Right ventricle myocardium superior (tissue), 1 donor: Measurements from ENCODE around the gene SLC23A1. TPM values are rescaled to one million over a fixed set of nuclear protein-coding genes. Genes with fewer than 3 reads are reported as not detected.
A peak's percentile ranks its signal among the peaks of the same experiment; 100 is the strongest.
"Not testable (repeated sequence)": the region's sequence is repeated elsewhere in the genome, so short reads cannot be mapped to it uniquely, and the experiment has no call there.

Experiments
- ATAC-seq: fragments of 200-7000 bp; cut with Tn5 transposase; one replicate; pipeline ENCODE4 v1.9.1; 2020; ENCODE audit warnings: mild to moderate bottlenecking; ENCODE audit not compliant: poor library complexity
- DNase-seq: peaks from one replicate; pipeline ENCODE4 v3.0.0-alpha.2; 2020
- intact Hi-C: fragments of 100-400 bp; cut with DNase I; formaldehyde crosslinking; loops from one replicate; pipeline ENCODE4 v1.11.2; 2022
- total RNA-seq: library from RNA; stranded (reverse); fragmentation: NEBNext Ultra II Directional; extraction: Animal tissue kit (Norgen Biotek cat#: 25700); gene quantifications from one replicate; pipeline ENCODE4 v1.2.1, GENCODE V29; 2021
- donor health status: DM: no; HTN: yes; CAD: no; lungs with severe emphysema.

SLC23A1 gene
- total RNA-seq, 1 donor from 2014 or later = not detected

- DNase-seq (no peak), ATAC-seq (no peak)
- intact Hi-C loops = loop anchor here (10.0 kb wide), 1 partner anchor 116 kb away; the partner anchor contains the start of gene MATR3
Measured at GRCh38 chr5:139410121-139410992, 27.3 kb upstream of the SLC23A1 start.

DNA sequence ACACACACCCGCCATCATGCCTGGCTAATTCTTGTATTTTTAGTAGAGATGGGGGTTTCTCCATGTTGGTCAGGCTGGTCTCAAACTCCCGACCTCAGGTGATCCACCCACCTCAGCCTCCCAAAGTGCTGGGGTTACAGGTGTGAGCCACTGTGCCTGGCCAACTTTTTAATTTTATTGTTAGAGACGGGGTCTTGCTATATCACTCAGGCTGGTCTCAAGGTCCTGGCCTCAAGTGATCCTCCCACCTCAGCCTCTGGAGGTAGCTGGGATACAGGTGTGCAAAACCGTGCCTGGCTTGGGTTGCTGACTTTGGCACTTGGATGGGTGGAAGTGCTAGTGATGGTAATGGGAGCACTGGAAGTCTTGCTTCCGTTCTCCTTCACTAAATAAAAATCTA, 26.0 kb upstream of the SLC23A1 start:
- DNase-seq, intact Hi-C loops, ATAC-seq: not testable (repeated sequence)

GRCh38 chr5:139408191-139408590, 25.1 kb upstream of the SLC23A1 start:
- ATAC-seq = no peak
- intact Hi-C loops = no loop called here
- DNase-seq = no peak

GRCh38 chr5:139407517-139407916, 24.4 kb upstream of the SLC23A1 start:
- ATAC-seq (no peak), DNase-seq (no peak)
- intact Hi-C loops = no loop called here

DNA sequence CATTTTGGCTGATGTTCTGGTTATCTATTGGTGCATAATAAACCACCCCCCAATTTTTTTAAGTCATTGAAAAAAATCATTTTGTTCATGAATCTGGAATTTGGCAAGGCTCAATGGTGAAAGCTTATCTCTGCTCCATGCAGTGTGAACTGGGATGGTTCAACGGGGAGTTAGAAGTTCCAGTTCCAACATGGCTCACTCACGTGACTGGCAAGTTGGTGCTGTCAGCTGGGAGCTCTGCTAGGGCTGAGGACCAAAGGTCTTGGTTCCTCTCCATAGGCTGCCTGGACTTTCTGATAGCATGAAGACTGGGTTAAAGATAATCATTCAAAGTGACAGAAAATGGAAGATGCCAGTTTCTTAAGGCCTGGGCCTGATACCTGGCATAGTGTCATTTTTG, 23.9 kb upstream of the SLC23A1 start:
- intact Hi-C loops = no loop called here
- DNase-seq (no peak), ATAC-seq (no peak)

DNA sequence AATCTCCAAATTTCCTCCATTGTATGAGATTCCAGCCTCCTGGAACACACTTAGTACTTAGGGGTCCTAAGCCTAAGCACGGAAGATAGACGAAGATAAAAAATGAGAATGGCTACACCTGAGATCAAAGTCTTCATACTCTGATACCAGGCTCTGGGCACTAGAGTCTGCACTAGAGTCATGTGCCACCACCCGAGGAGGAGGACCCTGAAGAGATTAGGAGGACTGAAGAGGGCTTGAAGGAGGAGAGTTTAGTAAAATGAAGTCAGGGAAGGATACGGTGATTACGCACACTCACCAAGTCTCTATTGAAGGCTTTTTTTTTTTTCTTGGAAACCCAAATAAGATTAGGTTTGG, 21.4 kb upstream of the SLC23A1 start:
- intact Hi-C loops = no loop called here
- DNase-seq (no peak), ATAC-seq (no peak)

DNA sequence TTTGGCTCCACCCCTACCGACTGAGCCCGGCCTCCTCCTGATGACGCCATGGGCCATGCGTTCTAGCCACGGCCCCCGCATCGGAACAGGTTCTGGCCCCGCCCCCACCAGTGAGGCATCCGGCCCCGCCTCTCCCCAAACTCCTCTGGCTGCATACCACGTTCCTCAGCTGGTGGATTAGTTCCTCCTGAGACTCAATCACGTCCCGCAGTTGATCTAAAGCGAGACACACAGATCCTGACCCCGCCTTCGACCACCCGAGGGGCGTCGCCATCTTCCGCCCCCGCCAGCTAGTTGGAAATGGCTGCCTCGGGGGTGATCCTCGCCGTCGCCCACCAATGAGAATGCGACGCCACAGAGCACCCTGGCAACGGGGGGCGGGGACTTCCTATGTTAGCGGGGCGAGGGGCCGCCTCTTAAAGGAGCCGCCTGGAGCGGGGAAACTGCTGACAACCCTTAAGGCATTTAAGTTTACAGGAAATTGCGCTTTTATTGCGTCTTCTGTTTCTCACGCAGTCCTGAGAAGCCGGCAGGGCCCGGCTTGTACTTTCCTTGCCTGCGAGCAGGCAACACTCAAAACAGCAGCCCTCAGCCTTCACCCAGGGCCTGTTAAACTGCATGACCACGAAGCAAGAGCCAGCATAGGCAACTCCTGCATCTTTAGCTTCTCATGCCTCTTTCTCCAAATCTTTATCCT, 20.8 kb upstream of the SLC23A1 start, which contains the start of gene SPATA24:
Gene SPATA24 (minus strand): TSS at position 303 of the 697 bp plus-strand sequence. CDS start 29 bp downstream, at position 274.
- peak; percentile 99 for DNase-seq
- intact Hi-C loops = no loop called here
- ATAC-seq = peak; percentile 97

DNA sequence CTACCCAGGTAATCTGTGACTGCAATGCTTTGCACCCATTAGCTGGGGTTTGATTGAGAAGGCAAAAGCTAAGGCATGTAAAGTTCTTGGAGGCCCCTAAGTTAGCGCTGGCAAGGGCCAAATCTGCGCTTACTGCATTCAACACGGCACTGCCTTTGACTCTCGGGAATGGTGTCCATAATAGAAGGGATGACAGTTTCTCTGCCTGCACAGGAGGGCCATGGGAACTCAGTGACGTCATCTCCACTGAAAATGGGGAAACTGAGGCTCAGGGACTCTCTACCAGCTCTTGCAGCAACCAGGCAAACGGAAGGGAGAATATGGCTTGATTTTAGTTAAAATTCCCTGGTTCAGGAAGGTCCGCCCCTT, 20.3 kb upstream of the SLC23A1 start:
- intact Hi-C loops = no loop called here
- DNase-seq (no peak), ATAC-seq (peak; percentile 7)

DNA sequence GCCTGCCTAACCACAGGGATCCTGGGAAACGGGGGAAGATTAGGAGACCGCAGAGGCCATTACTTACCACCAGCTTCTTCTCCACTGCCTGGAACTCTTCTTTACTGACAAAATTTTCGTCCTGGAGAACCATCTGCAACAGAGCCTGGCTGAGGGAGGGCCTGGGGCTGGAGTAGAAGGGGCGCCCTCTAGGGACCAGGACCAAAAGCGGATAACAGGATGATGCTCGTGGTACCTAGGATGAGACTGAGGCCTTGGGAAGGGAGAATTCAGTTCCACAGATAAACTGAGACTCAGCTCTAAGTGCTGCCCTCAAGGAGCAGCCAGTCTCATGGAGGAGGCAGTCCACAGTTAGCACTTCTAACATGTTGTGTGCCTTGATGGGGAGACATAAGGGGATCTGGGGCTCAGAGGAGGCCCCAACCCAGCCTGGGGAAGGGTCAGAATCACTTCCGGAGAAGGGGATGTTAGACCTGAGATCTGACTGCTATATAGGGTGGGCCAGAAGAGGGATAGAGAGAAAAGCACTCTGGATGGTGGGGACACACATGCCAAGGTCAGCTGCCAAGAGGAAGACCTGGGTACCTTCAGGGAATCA, 19.6 kb upstream of the SLC23A1 start:
- peak; percentile 35 for DNase-seq

DNA sequence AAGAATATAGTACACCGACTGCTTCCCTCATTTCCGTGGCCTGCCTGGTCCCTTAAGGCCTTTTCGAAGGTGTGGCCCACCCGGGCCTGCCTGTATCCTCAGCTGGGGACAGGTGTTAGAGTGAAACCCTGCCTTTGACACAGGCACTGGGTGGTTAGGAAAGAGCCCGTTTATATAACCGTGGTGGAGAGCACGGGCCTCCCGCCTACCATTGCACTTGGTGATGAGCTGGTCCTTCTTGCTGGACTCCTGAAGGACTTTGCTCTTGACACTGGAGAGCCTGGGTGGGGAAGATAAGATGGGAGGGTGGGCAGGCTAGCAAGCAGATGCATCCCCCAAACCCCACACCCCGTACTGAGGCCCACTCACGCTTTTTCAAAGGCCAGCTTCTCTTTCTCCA, 18.4 kb upstream of the SLC23A1 start:
- DNase-seq (peak; percentile 28), ATAC-seq (no peak)
- intact Hi-C loops = no loop called here

More for the DNA sequence above, 19.6 kb upstream of the SLC23A1 start:
- intact Hi-C loops = no loop called here
- ATAC-seq = no peak

- ATAC-seq (no peak), DNase-seq (no peak)
- intact Hi-C loops = no loop called here
Measured at GRCh38 chr5:139399501-139400121, 16.5 kb upstream of the SLC23A1 start.

DNA sequence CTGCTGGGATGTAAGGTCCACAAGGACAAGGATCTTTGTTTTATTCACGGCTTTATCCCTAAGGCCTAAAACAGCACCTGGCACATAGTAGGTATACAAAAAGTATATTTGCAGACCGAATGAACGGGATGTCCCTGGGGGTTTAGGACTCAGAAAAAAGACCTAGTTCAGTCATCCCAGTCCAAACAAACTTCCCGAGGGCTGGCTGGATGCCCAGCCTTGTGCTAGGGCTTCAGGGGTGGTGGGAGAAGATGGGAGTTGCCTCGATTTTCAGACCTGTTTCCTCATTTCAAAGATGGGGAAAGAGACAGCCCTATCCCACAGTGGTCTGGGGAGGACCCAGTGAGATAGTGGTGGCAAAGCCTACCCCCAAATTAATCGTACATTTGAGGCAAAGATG, 14.8 kb upstream of the SLC23A1 start:
- ATAC-seq (no peak), DNase-seq (no peak)
- intact Hi-C loops = no loop called here

- no peak for DNase-seq
- intact Hi-C loops = no loop called here
- no peak for ATAC-seq
Measured at GRCh38 chr5:139396691-139397090, 13.6 kb upstream of the SLC23A1 start.

GRCh38 chr5:139395844-139396640, 12.9 kb upstream of the SLC23A1 start:
- no peak for DNase-seq
- intact Hi-C loops = no loop called here
- peak; percentile 19 for ATAC-seq

- ATAC-seq = peak; percentile 79
- intact Hi-C loops = no loop called here
- peak; percentile 78 for DNase-seq
Measured at GRCh38 chr5:139394654-139395566, 11.8 kb upstream of the SLC23A1 start, which contains the start of gene PROB1. PROB1 (minus strand) TSS chr5:139395104; CDS start chr5:139395081, 23 bp downstream.

DNA sequence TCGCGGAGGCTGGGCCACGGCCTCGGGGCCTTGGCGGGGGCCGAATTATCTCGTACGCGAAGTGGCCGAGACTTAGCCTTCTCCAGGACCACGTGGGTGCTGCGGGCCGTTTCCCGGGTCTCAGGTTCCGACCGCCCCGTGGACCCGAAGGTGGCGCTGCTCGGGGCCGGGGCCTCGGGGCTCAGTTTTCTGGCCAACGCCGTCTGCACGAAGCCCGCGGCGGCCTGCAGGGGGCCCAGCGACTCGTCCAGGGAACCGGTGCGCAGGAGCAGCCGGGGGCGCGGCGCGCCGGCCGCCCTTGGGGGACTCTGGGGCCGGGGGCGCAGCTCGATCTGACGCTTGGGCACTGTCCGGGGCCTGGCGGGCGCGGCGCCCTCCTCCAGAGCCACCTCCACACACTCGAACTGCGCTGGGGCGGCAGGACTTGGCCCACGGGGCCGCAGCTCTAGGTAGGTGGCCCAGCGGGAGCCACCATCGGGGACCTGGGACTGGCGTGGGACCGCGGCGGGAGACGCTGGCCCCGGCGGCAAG, 11.1 kb upstream of the SLC23A1 start:
- ATAC-seq (peak; percentile 54), DNase-seq (peak; percentile 65)
- intact Hi-C loops = no loop called here

GRCh38 chr5:139393497-139394122, 10.5 kb upstream of the SLC23A1 start:
- DNase-seq (no peak), ATAC-seq (no peak)
- intact Hi-C loops = no loop called here
